ENCODE measurements around the gene CCK. TPM values are rescaled to one million over a fixed set of nuclear protein-coding genes. Genes with fewer than 3 reads are reported as not detected.

CCK gene
- polyA plus RNA-seq, 2 of the 4 experiments (the other 2 are of a cell fraction) = 0.16 to 0.36 TPM

- FAIRE-seq = no peak
- Histone ChIP-seq H3K4me3 (no peak overlapping the region), H3K4me2 (peak overlapping the region; percentile 48), H3K27ac (no peak overlapping the region), H3K4me1 (peaks cover 13% of the 10 kb centered on the region; the same call in 2 of the 3 replicates), H3K9me3 (no peaks in the 10 kb centered on the region; the same call in 2 of the 3 replicates)
- ChIA-PET POLR2A (interaction anchor here (0.6 kb wide), 1 partner anchor 90 kb away, joined by 3 read pairs; no protein-coding TSS in a partner anchor), CTCF (no interaction called here)
- no peak for DNase-seq (ENCODE audit: low read depth in 1 of 2, low spot score in 1 of 2)
- ATAC-seq = no peak
- whole genome bisulfite sequencing (ENCODE audit: missing lambda C conversion rate) = 67% methylated on average over 23 of the region's 60 CpGs
- TF ChIP-seq, protein P1, sequence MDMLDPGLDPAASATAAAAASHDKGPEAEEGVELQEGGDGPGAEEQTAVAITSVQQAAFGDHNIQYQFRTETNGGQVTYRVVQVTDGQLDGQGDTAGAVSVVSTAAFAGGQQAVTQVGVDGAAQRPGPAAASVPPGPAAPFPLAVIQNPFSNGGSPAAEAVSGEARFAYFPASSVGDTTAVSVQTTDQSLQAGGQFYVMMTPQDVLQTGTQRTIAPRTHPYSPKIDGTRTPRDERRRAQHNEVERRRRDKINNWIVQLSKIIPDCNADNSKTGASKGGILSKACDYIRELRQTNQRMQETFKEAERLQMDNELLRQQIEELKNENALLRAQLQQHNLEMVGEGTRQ (IDR thresholded peaks at IDR 0.05) = no peak
- TF ChIP-seq NR3C1 (IDR thresholded peaks at IDR 0.05) (no peak), EP300 (IDR thresholded peaks at IDR 0.05) (no peak), ESRRA (IDR thresholded peaks at IDR 0.05; ENCODE audit: borderline replicate concordance, low read length) (no peak), GATA3 (IDR thresholded peaks at IDR 0.05; ENCODE audit: borderline replicate concordance) (no peak), TFCP2L1 (CRISPR knock-in tag; IDR thresholded peaks at IDR 0.05) (no peak), CBX2 (IDR thresholded peaks at IDR 0.05; ENCODE audit: borderline replicate concordance, low read depth) (no peak), CBX8 (IDR thresholded peaks at IDR 0.05) (no peak), FOSL2 (IDR thresholded peaks at IDR 0.05) (no peak), FOSL2 (CRISPR knock-in tag; IDR thresholded peaks at IDR 0.05) (no peak), POLR2A (IDR thresholded peaks at IDR 0.05; ENCODE audit: low read length) (no peak), HEYL (CRISPR knock-in tag; IDR thresholded peaks at IDR 0.05) (no peak), HOXA7 (CRISPR knock-in tag; IDR thresholded peaks at IDR 0.05) (no peak), CHD4 (IDR thresholded peaks at IDR 0.05; ENCODE audit: borderline replicate concordance) (no peak)
- TF ChIP-seq, protein P2, sequence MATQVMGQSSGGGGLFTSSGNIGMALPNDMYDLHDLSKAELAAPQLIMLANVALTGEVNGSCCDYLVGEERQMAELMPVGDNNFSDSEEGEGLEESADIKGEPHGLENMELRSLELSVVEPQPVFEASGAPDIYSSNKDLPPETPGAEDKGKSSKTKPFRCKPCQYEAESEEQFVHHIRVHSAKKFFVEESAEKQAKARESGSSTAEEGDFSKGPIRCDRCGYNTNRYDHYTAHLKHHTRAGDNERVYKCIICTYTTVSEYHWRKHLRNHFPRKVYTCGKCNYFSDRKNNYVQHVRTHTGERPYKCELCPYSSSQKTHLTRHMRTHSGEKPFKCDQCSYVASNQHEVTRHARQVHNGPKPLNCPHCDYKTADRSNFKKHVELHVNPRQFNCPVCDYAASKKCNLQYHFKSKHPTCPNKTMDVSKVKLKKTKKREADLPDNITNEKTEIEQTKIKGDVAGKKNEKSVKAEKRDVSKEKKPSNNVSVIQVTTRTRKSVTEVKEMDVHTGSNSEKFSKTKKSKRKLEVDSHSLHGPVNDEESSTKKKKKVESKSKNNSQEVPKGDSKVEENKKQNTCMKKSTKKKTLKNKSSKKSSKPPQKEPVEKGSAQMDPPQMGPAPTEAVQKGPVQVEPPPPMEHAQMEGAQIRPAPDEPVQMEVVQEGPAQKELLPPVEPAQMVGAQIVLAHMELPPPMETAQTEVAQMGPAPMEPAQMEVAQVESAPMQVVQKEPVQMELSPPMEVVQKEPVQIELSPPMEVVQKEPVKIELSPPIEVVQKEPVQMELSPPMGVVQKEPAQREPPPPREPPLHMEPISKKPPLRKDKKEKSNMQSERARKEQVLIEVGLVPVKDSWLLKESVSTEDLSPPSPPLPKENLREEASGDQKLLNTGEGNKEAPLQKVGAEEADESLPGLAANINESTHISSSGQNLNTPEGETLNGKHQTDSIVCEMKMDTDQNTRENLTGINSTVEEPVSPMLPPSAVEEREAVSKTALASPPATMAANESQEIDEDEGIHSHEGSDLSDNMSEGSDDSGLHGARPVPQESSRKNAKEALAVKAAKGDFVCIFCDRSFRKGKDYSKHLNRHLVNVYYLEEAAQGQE (IDR thresholded peaks at IDR 0.05) = no peak
Measured at GRCh38 chr3:42265059-42265991, 660 bp downstream of the CCK start.

DNA sequence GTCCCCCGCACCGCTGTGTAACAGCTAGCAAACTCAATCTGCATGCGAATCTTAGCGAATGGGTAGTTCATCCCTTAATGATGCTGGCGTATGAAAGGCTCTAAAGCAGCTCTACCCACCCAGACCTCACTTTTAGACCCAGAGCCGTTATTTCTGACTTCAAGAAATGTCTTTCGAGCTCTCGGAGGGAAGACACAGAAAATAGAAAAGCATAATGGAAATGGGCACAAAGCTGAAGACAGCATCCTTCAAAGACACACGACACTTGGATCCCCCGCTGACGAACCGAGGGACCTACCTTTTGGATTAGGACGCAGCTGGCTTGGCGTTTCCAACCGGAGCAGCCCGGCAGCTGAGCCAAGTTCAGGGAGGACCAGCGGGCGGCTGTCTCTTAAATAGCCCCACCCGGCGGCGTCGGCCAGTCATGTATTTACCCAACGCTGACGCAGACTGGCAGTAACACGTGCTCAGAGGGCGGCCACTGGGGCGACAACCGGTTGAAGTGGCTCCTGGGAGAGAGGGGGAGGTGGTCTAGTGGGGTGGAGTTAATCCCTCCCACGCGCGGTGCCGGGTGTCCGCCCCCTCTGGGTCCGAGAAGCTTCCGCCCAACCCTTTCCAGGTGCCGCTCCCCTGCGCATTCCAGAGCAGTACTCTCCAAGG is 1.5 kb downstream of the CCK start:
- ATAC-seq = peak; percentile 43 to 80; a peak in 4 of 6 replicates
- POLR2A ChIA-PET = interaction anchor here (0.6 kb wide), 1 partner anchor 91 kb away, joined by 3 read pairs; no protein-coding TSS in a partner anchor
- Histone ChIP-seq H3K9me3 (no peaks in the 10 kb centered on the region; the same call in 2 of the 3 replicates), H3K27ac (no peak overlapping the region), H3K4me1 (peaks cover 13% of the 10 kb centered on the region; the same call in 2 of the 3 replicates), H3K4me2 (peak overlapping the region; percentile 48), H3K4me3 (no peak overlapping the region)
- 38% methylated on average over 24 of the region's 37 CpGs for WGBS (ENCODE audit: missing lambda C conversion rate)
- TF ChIP-seq, protein P3, sequence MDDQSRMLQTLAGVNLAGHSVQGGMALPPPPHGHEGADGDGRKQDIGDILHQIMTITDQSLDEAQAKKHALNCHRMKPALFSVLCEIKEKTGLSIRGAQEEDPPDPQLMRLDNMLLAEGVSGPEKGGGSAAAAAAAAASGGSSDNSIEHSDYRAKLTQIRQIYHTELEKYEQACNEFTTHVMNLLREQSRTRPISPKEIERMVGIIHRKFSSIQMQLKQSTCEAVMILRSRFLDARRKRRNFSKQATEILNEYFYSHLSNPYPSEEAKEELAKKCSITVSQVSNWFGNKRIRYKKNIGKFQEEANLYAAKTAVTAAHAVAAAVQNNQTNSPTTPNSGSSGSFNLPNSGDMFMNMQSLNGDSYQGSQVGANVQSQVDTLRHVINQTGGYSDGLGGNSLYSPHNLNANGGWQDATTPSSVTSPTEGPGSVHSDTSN (IDR thresholded peaks at IDR 0.05) = no peak
- TF ChIP-seq CHD2 (IDR thresholded peaks at IDR 0.05; ENCODE audit: low read length, partially characterized antibody) (no peak), SMC3 (IDR thresholded peaks at IDR 0.05) (no peak), PHF8 (IDR thresholded peaks at IDR 0.05; ENCODE audit: borderline replicate concordance, low read depth) (no peak)
- TF ChIP-seq, protein P4, sequence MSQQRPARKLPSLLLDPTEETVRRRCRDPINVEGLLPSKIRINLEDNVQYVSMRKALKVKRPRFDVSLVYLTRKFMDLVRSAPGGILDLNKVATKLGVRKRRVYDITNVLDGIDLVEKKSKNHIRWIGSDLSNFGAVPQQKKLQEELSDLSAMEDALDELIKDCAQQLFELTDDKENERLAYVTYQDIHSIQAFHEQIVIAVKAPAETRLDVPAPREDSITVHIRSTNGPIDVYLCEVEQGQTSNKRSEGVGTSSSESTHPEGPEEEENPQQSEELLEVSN (IDR thresholded peaks at IDR 0.05; ENCODE audit: borderline replicate concordance, low read depth) = peak; percentile 54; the same call in 1 of the 2 replicates
- TF ChIP-seq, protein P5, sequence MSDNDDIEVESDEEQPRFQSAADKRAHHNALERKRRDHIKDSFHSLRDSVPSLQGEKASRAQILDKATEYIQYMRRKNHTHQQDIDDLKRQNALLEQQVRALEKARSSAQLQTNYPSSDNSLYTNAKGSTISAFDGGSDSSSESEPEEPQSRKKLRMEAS (IDR thresholded peaks at IDR 0.05) = peak; percentile 68
- DNase-seq (ENCODE audit: low read depth in 1 of 2, low spot score in 1 of 2) = peak; percentile 13 to 46
- CTCF ChIA-PET = no interaction called here
- no peak for FAIRE-seq

Measured in A549 (cell line).